H1 (cell line): Measurements from ENCODE around the gene ZNF750. TPM values are rescaled to one million over a fixed set of nuclear protein-coding genes. Genes with fewer than 3 reads are reported as not detected.
A peak's percentile ranks its signal among the peaks of the same experiment; 100 is the strongest.

ENCODE experiments used
- CTCF ChIA-PET: fragments of 300-600 bp; sonication (Branson Sonifier 250); formaldehyde crosslinking; loops from one replicate; lab custom pipeline; 2021; ENCODE audit not compliant: partially characterized antibody; lab: Charles Lee
- POLR2A ChIA-PET: fragments of 300-600 bp; sonication (Branson Sonifier 250); formaldehyde crosslinking; loops from one replicate; lab custom pipeline; 2021; ENCODE audit warnings: inconsistent platforms; ENCODE audit not compliant: partially characterized antibody; lab: Charles Lee
- DNase-seq, 2 experiments: peaks; one replicate each; pipeline versions ENCODE4 v3.0.0 to v3.0.0-alpha.2; 2010 to 2022; ENCODE audit warnings: low spot score in 2 of 2, low read depth in 1 of 2, mixed read lengths in 1 of 2
- FAIRE-seq: peaks from 2 replicates; lab custom pipeline; 2011; peaks lifted over from hg19 to GRCh38; lab: Jason Lieb, UNC
- H2AFZ ChIP-seq: 2 replicates; pipeline ENCODE4 v1.8.1; 2012; ENCODE audit warnings: low read length, inconsistent platforms
- H2AK5ac ChIP-seq: 2 replicates; pipeline ENCODE4 v1.6.1; 2013; ENCODE audit warnings: low read depth, low read length
- H2BK120ac ChIP-seq: replicated peaks from 2 replicates; pipeline ENCODE3; 2013; ENCODE audit warnings: low read depth, low read length, inconsistent platforms
- H2BK12ac ChIP-seq: 2 replicates; pipeline ENCODE4 v1.6.1; 2013; ENCODE audit warnings: low read depth, low read length
- H2BK15ac ChIP-seq: 2 replicates; pipeline ENCODE4 v1.6.1; 2013; ENCODE audit warnings: low read length
- H2BK20ac ChIP-seq: 2 replicates; pipeline ENCODE4 v1.6.1; 2013; ENCODE audit warnings: low read length
- H2BK5ac ChIP-seq: 2 replicates; pipeline ENCODE4 v1.6.1; 2013; ENCODE audit warnings: low read depth, low read length
- H3K14ac ChIP-seq: 2 replicates; pipeline ENCODE4 v1.6.1; 2013; ENCODE audit warnings: inconsistent platforms; ENCODE audit not compliant: insufficient read length
- H3K18ac ChIP-seq: 2 replicates; pipeline ENCODE4 v1.6.1; 2013; ENCODE audit warnings: low read length; ENCODE audit errors: extremely low read depth
- H3K23ac ChIP-seq: 2 replicates; pipeline ENCODE4 v1.6.1; 2013; ENCODE audit warnings: inconsistent platforms; ENCODE audit not compliant: insufficient read length
- H3K23me2 ChIP-seq: 2 replicates; pipeline ENCODE4 v1.6.1; 2013; ENCODE audit warnings: low read depth, low read length
- H3K27ac ChIP-seq: 2 replicates; pipeline ENCODE4 v1.6.1; 2011; ENCODE audit warnings: low read depth, low read length, inconsistent platforms
- H3K27me3 ChIP-seq, 4 experiments: replicated peaks in 1 of 4; 1 replicate in 1 of 4; 2 replicates in 3 of 4; pipeline versions ENCODE4 v1.6.1 to v1.8.1; 2011 to 2013; ENCODE audit warnings: low read length in 3 of 4, mild to moderate bottlenecking in 3 of 4, inconsistent platforms in 2 of 4, mixed read lengths in 2 of 4, moderate library complexity in 1 of 4; ENCODE audit not compliant: control insufficient read depth in 3 of 4, insufficient read depth in 3 of 4; ENCODE audit errors: extremely low read depth in 1 of 4
- H3K36me3 ChIP-seq, 4 experiments: 2 replicates each; pipeline versions ENCODE4 v1.6.1 to v1.8.1; 2011 to 2013; ENCODE audit warnings: mild to moderate bottlenecking in 4 of 4, low read length in 3 of 4, moderate library complexity in 2 of 4, control low read depth in 1 of 4, inconsistent platforms in 1 of 4; ENCODE audit not compliant: insufficient read depth in 4 of 4, control insufficient read depth in 2 of 4
- H3K4ac ChIP-seq: replicated peaks from 2 replicates; pipeline ENCODE3; 2013; ENCODE audit warnings: low read length, low read depth, mixed read lengths, inconsistent platforms; ENCODE audit not compliant: insufficient read length
- H3K4me1 ChIP-seq, 4 experiments: replicated peaks in 1 of 4; 1 replicate in 1 of 4; 2 replicates in 3 of 4; pipeline versions ENCODE4 v1.6.1 to v1.8.1; 2011 to 2013; ENCODE audit warnings: low read length in 3 of 4, inconsistent platforms in 2 of 4, mixed read lengths in 1 of 4; ENCODE audit not compliant: insufficient read depth in 4 of 4, control insufficient read depth in 3 of 4
- H3K4me2 ChIP-seq, 2 experiments: 2 replicates each; pipeline versions ENCODE4 v1.6.1 to v1.8.1; 2011 to 2013; ENCODE audit warnings: low read depth in 2 of 2, low read length in 2 of 2, control low read depth in 1 of 2, inconsistent platforms in 1 of 2, mild to moderate bottlenecking in 1 of 2; ENCODE audit not compliant: insufficient read depth in 1 of 2
- H3K4me3 ChIP-seq, 4 experiments: fragments of 200-600, 300-600 bp in 1 of 4; sonication (generic), shearing (Covaris generic), sonication (Bioruptor Twin) in 1 of 4; 2 replicates each; pipeline versions ENCODE4 v1.5.1 to v1.8.1; 2011 to 2016; ENCODE audit warnings: low read length in 4 of 4, low read depth in 3 of 4, control low read depth in 2 of 4, inconsistent platforms in 2 of 4, mild to moderate bottlenecking in 2 of 4, mixed read lengths in 1 of 4, moderate library complexity in 1 of 4; ENCODE audit not compliant: insufficient read depth in 2 of 4; ENCODE audit errors: extremely low read depth in 1 of 4
- H3K56ac ChIP-seq: replicated peaks from 2 replicates; pipeline ENCODE3; 2013; ENCODE audit warnings: low read depth, mild to moderate bottlenecking, mixed read lengths, low read length, inconsistent platforms; ENCODE audit not compliant: insufficient read length
- H3K79me1 ChIP-seq: 2 replicates; pipeline ENCODE4 v1.6.1; 2013; ENCODE audit warnings: low read depth, low read length, control low read depth
- H3K79me2 ChIP-seq, 2 experiments: 2 replicates each; pipeline versions ENCODE4 v1.6.1 to v1.8.1; 2012 to 2013; ENCODE audit warnings: low read length in 2 of 2, mild to moderate bottlenecking in 2 of 2, inconsistent platforms in 1 of 2; ENCODE audit not compliant: insufficient read depth in 2 of 2, control insufficient read depth in 1 of 2
- H3K9ac ChIP-seq, 4 experiments: replicated peaks in 1 of 4; 1 replicate in 1 of 4; 2 replicates in 3 of 4; pipeline versions ENCODE4 v1.6.1 to v1.8.1; 2011 to 2013; ENCODE audit warnings: low read depth in 3 of 4, low read length in 3 of 4, control low read depth in 2 of 4, mild to moderate bottlenecking in 2 of 4, moderate library complexity in 2 of 4, inconsistent platforms in 1 of 4; ENCODE audit errors: extremely low read depth in 1 of 4
- H3K9me3 ChIP-seq, 2 experiments: 2 replicates each; pipeline versions ENCODE4 v1.6.1 to v1.8.1; 2012 to 2013; ENCODE audit warnings: mild to moderate bottlenecking in 2 of 2, moderate library complexity in 2 of 2, control low read depth in 1 of 2, inconsistent platforms in 1 of 2, low read depth in 1 of 2, low read length in 1 of 2, mixed read lengths in 1 of 2; ENCODE audit not compliant: insufficient read depth in 2 of 2
- H4K20me1 ChIP-seq, 2 experiments: replicated peaks in 1 of 2; 2 replicates each; pipeline versions ENCODE3 to v1.8.1; 2011 to 2013; ENCODE audit warnings: inconsistent platforms in 2 of 2, low read length in 2 of 2, mild to moderate bottlenecking in 1 of 2; ENCODE audit not compliant: insufficient read depth in 2 of 2, control insufficient read depth in 1 of 2
- H4K5ac ChIP-seq: 2 replicates; pipeline ENCODE4 v1.6.1; 2013; ENCODE audit warnings: low read length, low read depth, mixed read lengths, inconsistent platforms; ENCODE audit not compliant: insufficient read length
- H4K8ac ChIP-seq: 2 replicates; pipeline ENCODE4 v1.8.0; 2013; ENCODE audit warnings: mild to moderate bottlenecking, moderate library complexity, low read length, inconsistent platforms; ENCODE audit not compliant: insufficient read depth; ENCODE audit errors: extremely low read depth
- H4K91ac ChIP-seq: replicated peaks from 2 replicates; pipeline ENCODE3; 2013; ENCODE audit warnings: low read length, mixed read lengths, inconsistent platforms; ENCODE audit not compliant: insufficient read length
- CHD2 ChIP-seq: IDR thresholded peaks from 2 replicates; pipeline ENCODE4 v1.6.1; 2012; ENCODE audit warnings: low read length, improper control_type of control experiment
- TAF7 ChIP-seq: optimal IDR thresholded peaks from 2 replicates; pipeline ENCODE3; 2011; ENCODE audit warnings: low read depth, mild to moderate bottlenecking, inconsistent platforms, low read length, moderate library complexity, borderline replicate concordance
- WGBS, 2 experiments: shearing (Covaris generic) in 1 of 2; methylation state at CpG; one replicate each; pipeline versions ENCODE4 v1.1.6 to v1.1.7; 2013 to 2015; ENCODE audit warnings: low lambda C conversion rate in 2 of 2, mixed read lengths in 2 of 2, inconsistent platforms in 1 of 2, low coverage in 1 of 2, missing lambda C conversion rate in 1 of 2; ENCODE audit not compliant: insufficient replicate concordance in 2 of 2, insufficient coverage in 1 of 2, insufficient read length in 1 of 2; ENCODE audit errors: extremely low coverage in 1 of 2, missing lambda C conversion rate in 1 of 2; 5-methylcytosine and 5-hydroxymethylcytosine counted together
- polyA plus RNA-seq, 7 experiments: library from polyadenylated mRNA; depleted of rRNA in 3 of 7; stranded (reverse) in 5 of 7; unstranded in 2 of 7; fragments of >200 nt in 5 of 7; fragments of 200-250 nt in 2 of 7; gene quantifications; 1 replicate in 5 of 7; 2 replicates in 1 of 7; 4 replicates in 1 of 7; pipeline versions ENCODE4 v1.2.1 to v1.2.3, GENCODE V29; 2011 to 2013; ENCODE audit warnings: missing spikeins in 2 of 7, mixed read lengths in 2 of 7
- total RNA-seq: library from RNA; stranded (reverse); fragmentation: NEBNext Ultra II Directional; extraction: Animal tissue kit (Norgen Biotek cat#: 25700); gene quantifications from 2 replicates; pipeline ENCODE4 v1.2.1, GENCODE V29; 2021

Gene ZNF750
- total and polyA plus RNA-seq, 2 of the 8 experiments (the other 6 are each of a cell fraction or from before 2014, with no cell fraction given), result not detected

GRCh38 chr17:82840431-82840831, 609 bp upstream of the ZNF750 start:
- 0 out of 2 replicates have a peak overlapping the region, but pooled peaks have one; percentile 44 for H2BK12ac ChIP-seq
- no peak overlapping the region for H3K4me2 ChIP-seq
- H3K18ac ChIP-seq, result no peak overlapping the region; the same call in 1 of the 2 replicates
- no peaks in the 10 kb centered on the region for H3K23me2 ChIP-seq
- H3K27me3 ChIP-seq, result no peaks in the 10 kb centered on the region
- peaks cover 0 to 4% of the 10 kb centered on the region in 2 experiments for H4K20me1 ChIP-seq
- H3K56ac ChIP-seq, result no peak overlapping the region
- no peak for DNase-seq
- H4K8ac ChIP-seq, result no peak overlapping the region
- H3K4me1 ChIP-seq, result peaks cover 4 to 18% (median 11%) of the 10 kb centered on the region in 4 experiments; a peak in 5 of 7 replicates
- no peak for FAIRE-seq
- H2BK120ac ChIP-seq, result no peak overlapping the region
- no peaks in the 10 kb centered on the region for H3K9me3 ChIP-seq
- peak overlapping the region; percentile 40 for H2BK5ac ChIP-seq
- peak overlapping the region; percentile 61 for H3K4ac ChIP-seq
- H3K36me3 ChIP-seq, result no peaks in the 10 kb centered on the region; a peak in 1 of 8 replicates
- H3K79me2 ChIP-seq, result no peaks in the 10 kb centered on the region
- H3K79me1 ChIP-seq, result peaks cover 8% of the 10 kb centered on the region; the same call in 1 of the 2 replicates
- H3K14ac ChIP-seq, result no peak overlapping the region
- no peak overlapping the region for H2BK20ac ChIP-seq
- H3K4me3 ChIP-seq, result no peak overlapping the region
- H2BK15ac ChIP-seq, result no peak overlapping the region
- 0 out of 2 replicates have a peak overlapping the region, but pooled peaks have one; percentile 33 for H2AK5ac ChIP-seq
- 83% methylated on average over 12 of the region's 12 CpGs; no CpG with 5 or more reads in 1 of the 2 experiments for WGBS, 2 experiments
- no peak overlapping the region for H3K9ac ChIP-seq
- H4K91ac ChIP-seq, result peak overlapping the region; percentile 48
- ChIA-PET CTCF (interaction anchor here (0.9 to 4.3 kb wide), 6 partner anchors 10 to 94 kb away, joined by 3 to 20 read pairs (median 4); no protein-coding TSS in a partner anchor), POLR2A (no interaction called here)
- H4K5ac ChIP-seq, result peak overlapping the region; percentile 5
- H2AFZ ChIP-seq, result no peak overlapping the region
- no peak overlapping the region for H3K27ac ChIP-seq
- H3K23ac ChIP-seq, result no peak overlapping the region
- TF ChIP-seq CHD2, result no peak
- no peak for TF ChIP-seq TAF7
